LHCN-M2 (cell line): ENCODE data around the gene GNAZ. TPM values are rescaled to one million over a fixed set of nuclear protein-coding genes. Genes with fewer than 3 reads are reported as not detected.

Experiments
- DNase-seq: peaks from one replicate; pipeline ENCODE4 v3.0.0-alpha.2; 2012; ENCODE audit warnings: low read depth
- total RNA-seq: library from RNA; depleted of rRNA; stranded (reverse); fragments of >200 nt; gene quantifications from 2 replicates; pipeline ENCODE4 v1.2.3, GENCODE V29; 2014; rRNA removed

The GNAZ gene
- total RNA-seq, 1 experiment from 2014 or later, result 9.6 TPM

DNA sequence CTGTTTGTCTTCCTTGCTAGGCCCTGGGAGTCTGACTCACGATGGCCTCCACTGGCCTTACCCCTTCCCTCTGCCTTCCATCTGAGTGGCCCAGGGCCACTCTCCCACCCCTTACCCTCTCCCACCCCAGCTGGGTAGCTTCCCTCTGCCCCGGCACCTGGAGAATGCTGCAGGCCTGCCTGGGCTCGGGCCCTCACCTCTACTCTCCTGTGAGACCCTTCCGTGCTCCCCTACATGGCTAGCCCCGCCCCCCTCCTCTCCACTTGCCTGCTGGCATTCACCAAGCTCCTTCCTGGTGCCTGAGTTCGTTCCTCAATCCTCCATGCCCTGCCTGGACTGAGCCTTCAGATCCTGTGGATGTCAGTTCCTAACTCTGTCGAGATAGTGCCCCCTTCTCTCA, 83.7 kb downstream of the GNAZ start:
- no peak for DNase-seq

DNA sequence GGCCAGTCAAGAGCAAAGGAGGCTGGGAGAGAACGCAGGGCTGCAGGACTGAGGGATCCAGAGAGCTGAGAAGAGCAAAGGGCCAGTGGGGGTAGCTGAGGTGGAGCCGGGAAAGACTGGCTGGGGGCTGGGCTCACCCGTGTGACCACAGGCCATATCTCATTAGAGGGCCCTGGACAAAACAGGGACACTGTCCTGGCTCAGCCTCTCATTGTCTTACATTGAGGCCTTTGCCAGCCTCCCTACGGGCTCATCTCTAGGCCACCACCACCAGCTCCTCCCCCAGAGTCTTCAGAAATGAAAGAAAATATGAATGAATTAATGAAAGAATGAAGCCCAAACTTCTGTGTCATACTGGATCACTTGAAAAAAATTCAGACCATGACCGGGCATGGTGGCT, 84.1 kb downstream of the GNAZ start:
- DNase-seq, result no peak

DNA sequence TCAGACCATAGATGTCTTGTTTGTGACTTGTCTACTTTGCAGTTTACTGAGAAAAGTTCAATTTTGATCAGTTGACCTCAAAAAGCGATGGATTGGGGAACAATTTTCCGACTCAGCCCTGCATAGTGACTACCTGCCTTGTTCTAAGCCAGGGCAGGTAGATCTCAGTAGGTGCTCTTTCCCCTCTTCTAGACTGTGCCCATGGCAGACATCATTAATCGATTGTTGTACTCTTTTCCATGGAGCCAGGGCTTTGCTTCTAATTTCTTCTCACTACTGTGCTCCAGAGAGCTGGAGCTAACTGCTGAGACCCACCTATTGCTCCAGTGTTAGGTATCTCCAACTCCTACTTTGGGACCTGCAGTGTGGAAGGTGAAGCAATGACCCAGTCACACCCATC, 84.8 kb downstream of the GNAZ start:
- no peak for DNase-seq

DNA sequence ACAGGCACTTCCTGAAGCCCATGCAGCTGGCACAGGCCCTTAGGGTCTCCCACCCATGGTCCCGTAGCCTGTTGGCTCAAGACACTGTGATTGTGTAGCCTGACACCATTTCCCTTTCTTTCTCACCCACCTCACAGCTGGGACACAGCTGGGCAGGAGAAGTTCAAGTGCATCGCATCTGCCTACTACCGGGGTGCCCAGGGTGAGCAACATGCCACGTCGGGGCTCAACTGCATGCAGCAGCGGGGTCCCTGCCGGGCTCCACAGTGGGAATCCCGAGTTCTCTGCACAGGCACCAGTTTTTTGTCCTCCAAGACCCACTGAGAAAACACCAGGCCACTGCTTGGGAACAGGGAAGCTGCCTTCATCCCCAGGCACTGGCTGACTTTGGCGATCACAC, 85.5 kb downstream of the GNAZ start:
- DNase-seq, result no peak

DNA sequence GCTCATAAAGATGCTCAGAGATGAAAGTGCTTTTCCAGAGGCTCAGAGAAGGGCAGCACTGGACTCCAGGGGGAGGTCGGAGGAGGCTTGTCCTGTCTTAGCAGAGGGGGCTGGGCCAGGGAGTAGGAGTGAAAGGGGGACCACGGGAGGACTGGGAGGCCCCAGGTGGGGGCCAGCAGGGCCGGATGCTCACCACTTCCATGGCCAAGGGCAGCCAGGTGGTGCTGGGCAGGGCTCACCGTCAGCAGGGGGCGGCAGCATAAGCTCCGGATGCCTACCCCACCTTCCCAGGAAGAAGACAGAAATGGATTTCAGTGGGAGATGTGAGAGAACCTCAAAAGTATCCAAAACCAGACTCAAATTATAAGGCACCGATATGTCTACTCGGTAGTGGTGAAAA, 86.0 kb downstream of the GNAZ start:
- no peak for DNase-seq

DNA sequence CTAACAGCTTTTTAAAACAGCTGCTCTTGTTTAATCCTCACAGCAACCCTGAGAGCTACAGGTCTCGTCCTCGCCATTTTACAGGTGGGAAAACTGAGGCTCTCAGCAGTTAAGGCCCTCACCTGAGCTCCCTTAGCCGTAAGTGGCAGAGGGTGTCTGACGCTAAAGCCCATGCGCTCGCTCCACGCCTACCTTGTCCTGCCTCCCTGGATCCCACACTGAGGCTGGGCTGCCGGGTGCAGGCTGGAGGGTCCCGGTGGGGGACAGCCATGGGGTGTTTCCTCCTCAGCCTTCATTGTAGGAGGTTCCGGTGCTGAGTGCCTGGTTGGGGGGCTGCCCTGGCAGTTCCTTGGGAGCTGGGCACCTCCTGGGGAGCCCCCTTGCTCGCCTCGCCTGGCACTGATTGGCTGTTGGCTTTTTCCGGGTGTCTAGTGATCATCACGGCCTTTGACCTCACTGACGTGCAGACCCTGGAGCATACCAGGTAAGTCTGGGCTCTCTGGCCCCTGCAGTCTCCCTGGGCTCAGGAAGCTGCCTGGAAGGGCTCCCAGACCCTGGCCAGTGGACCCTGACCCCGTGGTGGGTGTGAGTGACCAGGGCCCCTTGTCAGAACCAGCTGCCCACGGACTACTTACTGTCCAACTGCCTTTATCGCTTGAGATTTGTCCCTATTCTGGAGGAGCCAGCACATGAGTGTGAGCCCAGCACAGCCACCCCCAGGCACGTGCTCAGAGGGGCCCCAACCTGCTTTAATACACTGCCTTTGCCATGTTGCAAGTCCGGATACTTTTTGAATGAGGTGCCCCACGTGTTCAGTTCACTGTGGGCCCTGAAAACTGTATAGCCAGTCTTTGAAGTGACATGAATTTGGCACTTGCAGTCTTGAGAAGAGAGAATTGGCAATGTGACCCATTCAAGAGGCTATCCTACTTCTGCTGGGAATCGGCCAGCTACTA, 87.5 kb downstream of the GNAZ start:
- no peak for DNase-seq

DNA sequence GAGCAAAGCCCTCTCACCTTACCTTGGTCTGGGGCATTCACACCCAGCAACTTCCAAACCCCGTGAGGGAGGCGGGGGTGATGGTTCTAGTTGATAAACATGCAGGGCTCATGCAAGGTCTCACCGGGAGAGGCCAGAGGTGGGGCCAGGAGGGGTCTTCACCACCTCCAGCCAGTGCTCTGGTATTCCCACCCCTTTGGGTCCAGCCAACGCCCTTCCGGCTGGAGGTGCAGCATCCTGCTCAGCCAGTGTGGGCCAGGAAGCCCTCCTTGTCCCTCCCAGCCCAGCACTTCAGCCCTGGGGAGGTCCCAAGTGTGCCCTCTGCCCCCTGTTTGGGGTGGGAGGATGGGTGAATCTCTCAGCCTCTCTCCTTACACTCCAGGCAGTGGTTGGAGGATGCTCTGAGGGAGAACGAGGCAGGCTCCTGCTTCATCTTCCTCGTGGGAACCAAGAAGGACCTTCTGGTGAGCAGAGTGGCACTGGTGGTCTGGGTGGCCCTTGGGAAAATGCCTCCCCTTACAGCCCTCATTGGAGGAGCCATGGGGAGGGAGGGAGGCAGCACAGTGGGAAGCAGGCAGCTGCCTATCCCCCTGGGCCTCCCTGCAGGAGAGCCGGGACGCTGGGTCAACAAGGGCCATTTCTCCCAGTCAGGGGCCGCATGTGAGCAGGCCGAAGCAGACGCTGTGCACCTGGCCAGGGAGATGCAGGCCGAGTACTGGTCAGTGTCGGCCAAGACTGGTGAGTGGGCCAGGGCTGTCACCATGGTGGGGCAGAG, 88.4 kb downstream of the GNAZ start:
- DNase-seq, result no peak

DNA sequence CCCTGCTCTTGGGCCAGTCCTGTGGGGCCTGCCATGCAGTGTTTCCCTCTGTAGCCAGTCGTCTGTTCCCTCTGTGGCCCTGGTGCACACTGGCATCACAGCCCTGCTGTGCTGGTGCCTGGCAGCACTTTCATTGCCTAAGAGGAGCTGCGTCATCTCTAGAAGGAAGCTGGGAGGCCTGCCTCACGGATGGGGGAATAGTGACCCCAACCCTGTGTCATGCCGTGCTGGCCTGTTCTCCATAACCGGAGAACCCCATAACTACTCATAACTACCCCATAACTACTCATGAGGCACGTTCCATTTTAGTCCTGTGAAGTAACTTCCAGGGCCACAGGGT, 88.9 kb downstream of the GNAZ start:
- DNase-seq, result no peak

DNA sequence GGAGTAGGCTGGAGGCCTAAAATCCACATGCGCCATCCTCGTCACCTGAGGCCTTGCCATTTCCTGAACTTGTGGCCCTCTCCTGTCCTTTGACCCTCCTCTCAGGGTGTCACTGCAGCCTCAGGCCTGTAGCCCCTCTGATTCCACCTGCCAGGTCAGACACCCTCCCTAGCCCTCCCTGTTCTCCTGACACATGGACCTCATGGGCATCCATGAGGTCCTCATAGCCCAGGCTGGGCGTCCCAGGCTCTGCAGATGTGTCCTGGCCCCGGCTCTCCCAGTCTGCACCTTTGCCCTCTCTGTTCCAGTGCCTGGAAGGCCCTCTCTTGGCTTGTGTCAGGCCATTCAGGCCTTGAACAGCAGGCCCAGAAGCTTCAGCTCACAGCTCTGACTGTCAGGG, 90.7 kb downstream of the GNAZ start:
- DNase-seq, result no peak

DNA sequence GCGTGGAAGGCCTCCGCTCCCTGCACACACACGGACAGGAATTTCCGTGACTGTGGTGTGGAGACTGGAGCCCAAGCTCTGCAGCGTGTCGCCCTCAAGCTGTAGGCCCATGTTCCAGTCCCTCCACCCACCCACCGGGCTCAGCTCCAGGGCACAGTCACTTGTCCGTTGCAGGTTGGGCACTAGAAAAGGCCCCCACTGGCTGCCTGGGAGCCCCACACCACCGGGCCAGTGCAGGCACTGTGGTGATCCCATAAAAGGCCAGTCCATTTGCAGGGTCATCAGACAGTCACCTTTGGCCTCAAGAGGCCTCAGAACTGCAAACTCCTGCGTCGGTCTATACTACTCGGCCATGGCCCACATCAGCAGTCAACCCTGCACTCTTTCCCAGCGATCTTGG, 91.3 kb downstream of the GNAZ start:
- no peak for DNase-seq

DNA sequence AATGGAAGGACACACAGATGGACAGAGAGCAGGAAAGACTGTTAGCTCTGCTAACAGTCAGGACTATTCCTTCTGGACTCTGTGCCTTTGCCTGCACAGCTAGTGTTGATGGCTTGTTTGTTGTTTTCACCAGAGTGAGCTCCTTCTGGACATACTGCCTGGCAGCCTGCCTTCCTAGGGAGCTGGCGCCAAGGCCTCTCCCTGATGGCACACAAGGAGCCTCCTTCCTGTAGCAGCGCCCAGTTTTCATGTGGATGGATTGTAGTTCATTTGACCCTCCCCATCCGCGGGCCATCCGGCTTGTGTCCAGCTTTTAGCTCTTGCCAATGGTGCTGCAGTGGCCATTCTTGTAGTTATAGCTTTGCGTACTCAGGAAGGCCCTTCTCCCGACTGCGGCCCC, 93.3 kb downstream of the GNAZ start:
- DNase-seq, result no peak

DNA sequence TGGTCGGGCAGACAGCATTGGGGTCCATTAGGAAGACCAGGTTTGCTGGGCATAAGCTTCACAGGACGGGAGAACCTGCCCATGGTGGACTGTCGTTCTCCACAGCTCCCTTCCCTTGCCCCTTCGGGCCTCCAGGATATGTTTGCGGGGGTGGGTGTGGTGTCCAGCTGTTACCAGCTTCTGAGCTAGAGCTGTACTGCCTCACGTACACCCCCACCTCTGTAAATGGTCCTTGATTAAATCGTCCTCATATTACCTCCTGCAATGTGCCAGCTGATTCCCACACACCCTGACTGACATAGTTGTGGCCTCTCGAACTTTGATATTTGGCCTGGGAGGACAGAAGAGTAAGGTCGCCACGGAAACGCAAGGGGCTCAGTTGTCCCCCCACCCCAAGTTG, 93.8 kb downstream of the GNAZ start:
- DNase-seq, result no peak

DNA sequence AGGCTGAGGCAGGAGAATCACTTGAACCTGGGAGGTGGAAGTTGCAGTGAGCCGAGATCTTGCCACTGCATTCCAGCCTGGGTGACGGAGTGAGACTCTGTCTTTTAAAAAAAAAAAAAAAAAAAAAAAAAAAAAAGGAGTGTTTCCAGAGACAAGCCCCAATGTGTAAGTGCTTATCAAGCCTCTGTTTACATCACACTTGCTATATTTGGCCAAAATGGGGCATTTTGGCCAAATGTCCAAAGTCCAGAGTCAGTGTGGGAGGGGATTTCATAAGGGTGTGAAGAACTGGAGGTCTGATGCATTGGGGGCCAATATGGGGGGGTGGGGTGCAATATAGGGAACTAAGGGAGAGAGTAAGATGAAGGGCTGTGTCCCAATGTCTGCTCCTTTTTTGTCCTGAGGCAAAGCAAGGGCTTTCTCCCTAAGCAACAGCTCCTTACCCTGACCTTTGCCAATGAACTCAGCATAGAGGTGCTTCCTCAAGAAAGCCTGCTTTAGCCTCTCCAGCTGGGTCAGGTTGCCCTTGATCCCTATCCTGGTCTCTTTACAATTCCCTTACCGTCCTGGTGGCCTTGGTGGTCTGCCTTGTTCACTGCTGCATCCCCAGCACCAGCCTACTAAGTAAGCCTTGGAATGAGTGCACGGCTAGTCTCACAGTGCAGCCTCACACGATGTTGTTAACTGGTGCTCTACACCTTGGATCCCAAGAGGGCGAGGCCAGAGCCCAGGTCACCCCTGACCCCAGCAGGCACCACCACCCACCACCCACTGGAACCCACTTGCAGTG, 95.9 kb downstream of the GNAZ start:
- no peak for DNase-seq

DNA sequence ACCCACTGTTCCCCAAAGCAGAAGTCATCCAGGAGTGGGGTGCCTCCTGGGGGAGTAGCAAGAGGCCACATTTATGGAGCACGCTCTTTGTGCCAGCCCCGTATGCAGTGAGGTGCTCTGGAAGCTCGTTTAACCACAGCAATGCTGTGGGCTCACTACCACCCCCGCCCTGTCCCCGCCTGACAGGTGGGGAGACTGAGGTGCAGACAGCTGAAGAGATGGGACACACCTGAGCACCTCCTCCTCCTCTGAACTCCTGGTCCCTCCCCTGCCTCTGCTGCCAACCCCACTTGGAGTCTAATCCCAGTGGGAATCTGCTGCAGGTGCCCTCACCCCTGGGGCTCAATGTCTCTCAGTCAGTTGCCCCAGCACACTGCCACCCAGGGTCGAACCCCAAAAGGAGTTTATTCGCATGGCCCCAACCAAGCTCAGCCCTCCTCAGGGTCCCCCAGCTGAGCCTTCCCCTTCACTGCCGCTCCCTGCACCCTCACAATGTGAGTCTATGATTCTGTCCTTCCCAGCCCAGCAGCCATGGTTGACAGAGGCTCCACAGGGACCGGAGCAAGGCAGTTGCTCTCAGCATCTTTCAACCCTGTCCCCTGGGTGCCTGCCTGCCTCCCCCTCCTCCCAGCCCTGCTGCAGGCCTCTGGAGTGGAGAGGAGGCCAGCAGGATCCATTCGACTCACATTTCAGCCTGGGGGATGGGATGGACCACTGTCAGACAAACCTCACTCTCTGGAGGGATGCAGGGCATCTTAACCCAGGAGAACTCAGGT, 96.7 kb downstream of the GNAZ start:
- no peak for DNase-seq

DNA sequence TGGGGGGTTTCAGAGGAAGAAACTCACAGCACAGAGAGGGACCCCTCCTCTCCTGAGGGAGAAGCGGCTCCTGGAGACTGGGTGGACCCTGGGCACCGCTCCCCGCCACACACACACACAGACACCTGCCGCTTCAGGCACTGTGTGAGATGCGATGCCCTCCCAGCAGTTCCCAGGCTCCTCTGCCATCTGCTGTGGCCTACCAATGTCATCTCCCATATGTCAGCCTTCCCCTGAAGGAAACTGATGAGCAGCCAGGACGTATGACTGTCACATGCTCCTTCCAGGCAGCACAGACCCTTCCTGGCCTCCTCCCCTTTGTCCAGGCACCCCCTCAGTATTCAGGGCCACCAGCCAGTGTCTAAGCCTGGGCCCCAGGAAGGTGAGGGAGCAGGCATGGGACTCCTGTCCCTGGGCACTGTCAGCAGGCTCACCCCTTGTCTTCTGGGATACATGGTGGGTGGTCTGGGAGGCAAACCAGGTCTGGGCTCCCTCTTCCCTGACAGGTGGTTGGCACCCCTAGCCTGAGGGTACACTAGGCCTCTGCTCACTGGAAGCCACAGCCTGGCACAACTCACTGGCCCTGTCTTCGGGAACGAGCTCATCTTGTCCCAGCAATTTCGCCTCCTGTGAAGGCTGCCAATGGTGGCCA, 98.2 kb downstream of the GNAZ start:
- no peak for DNase-seq

DNA sequence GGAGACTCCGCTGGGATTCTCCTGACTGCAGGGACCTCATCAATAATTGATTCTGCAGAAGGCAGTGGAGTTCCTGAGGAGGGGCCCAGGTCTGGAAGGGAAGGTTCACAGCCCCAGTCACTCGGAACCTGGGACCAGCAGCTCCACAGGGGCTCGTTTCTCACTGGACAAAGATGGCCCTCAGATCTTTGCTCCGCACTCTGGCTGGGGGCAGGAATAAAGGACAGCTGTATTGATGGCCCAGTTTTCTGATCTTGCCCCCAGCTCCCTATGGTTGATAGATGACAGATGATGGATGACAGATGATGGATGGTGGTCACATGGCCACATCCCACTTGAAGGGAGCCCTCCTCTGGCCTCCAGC, 98.7 kb downstream of the GNAZ start:
- no peak for DNase-seq

Other genes starting within 250 kb of the GNAZ start
- not detected in 2 replicates for gene IGLL5, start 182.7 kb upstream of the GNAZ start, total RNA-seq
- not detected in 2 replicates for gene RSPH14, start 71.5 kb downstream of the GNAZ start, total RNA-seq
- gene RAB36, start 75.0 kb downstream of the GNAZ start, total RNA-seq, result under 0.01 and 0.11 TPM in 2 replicates
- 8.0 and 10.2 TPM in 2 replicates for gene BCR, start 110.0 kb downstream of the GNAZ start, total RNA-seq